NCI-H146 (cell line): ENCODE results near the gene KRTAP5-8.
"Not testable (repeated sequence)": the region's sequence is repeated elsewhere in the genome, so short reads cannot be mapped to it uniquely, and the experiment has no call there.

Source experiments
- DNase-seq: peaks from one replicate; lab custom pipeline; 2025; lab: John Stamatoyannopoulos, UW

The KRTAP5-8 gene

GRCh38 chr11:71543866-71544265 lies 6.0 kb downstream of the KRTAP5-8 start:
- no peak for DNase-seq

- no peak for DNase-seq
These were observed 6.8 kb downstream of the KRTAP5-8 start for GRCh38 chr11:71544525-71545214.

GRCh38 chr11:71545405-71545966 lies 7.7 kb downstream of the KRTAP5-8 start:
- no peak for DNase-seq

- DNase-seq, result no peak
These were observed 10.3 kb downstream of the KRTAP5-8 start, which contains the start of gene KRTAP5-9 for GRCh38 chr11:71548120-71548519. Gene KRTAP5-9 (plus strand): TSS chr11:71548420. CDS start chr11:71548658, 238 bp downstream.

- no peak for DNase-seq
These were observed 10.9 kb downstream of the KRTAP5-8 start for GRCh38 chr11:71548716-71549151.

GRCh38 chr11:71551711-71552110 lies 13.9 kb downstream of the KRTAP5-8 start:
- DNase-seq, result no peak

GRCh38 chr11:71554996-71555395 lies 17.2 kb downstream of the KRTAP5-8 start:
- no peak for DNase-seq

GRCh38 chr11:71555508-71555907 lies 17.7 kb downstream of the KRTAP5-8 start:
- no peak for DNase-seq

GRCh38 chr11:71556018-71556417 lies 18.2 kb downstream of the KRTAP5-8 start:
- no peak for DNase-seq

GRCh38 chr11:71557257-71557656 lies 19.4 kb downstream of the KRTAP5-8 start:
- DNase-seq, result no peak

- DNase-seq, result no peak
These were observed 21.2 kb downstream of the KRTAP5-8 start for GRCh38 chr11:71558996-71559395.

- DNase-seq, result no peak
These were observed 24.3 kb downstream of the KRTAP5-8 start for GRCh38 chr11:71562120-71562519.

- DNase-seq, result no peak
These were observed 25.6 kb downstream of the KRTAP5-8 start for GRCh38 chr11:71563406-71563805.

GRCh38 chr11:71564430-71564829 lies 26.6 kb downstream of the KRTAP5-8 start:
- DNase-seq, result no peak

- no peak for DNase-seq
These were observed 27.4 kb downstream of the KRTAP5-8 start, which contains the start of gene KRTAP5-10 for GRCh38 chr11:71565263-71565662. Gene KRTAP5-10 (plus strand): TSS chr11:71565563. CDS start chr11:71565588, 25 bp downstream.

- DNase-seq, result no peak
These were observed 28.3 kb downstream of the KRTAP5-8 start for GRCh38 chr11:71566081-71566620.

- not testable (repeated sequence) for DNase-seq
These were observed 29.1 kb downstream of the KRTAP5-8 start for GRCh38 chr11:71566626-71567599.

GRCh38 chr11:71567633-71568032 lies 29.8 kb downstream of the KRTAP5-8 start:
- DNase-seq, result not testable (repeated sequence)

- DNase-seq, result no peak
These were observed 31.0 kb downstream of the KRTAP5-8 start for GRCh38 chr11:71568704-71569349.

GRCh38 chr11:71571101-71571850 lies 33.5 kb downstream of the KRTAP5-8 start:
- DNase-seq, result not testable (repeated sequence)

- DNase-seq, result no peak
These were observed 35.0 kb downstream of the KRTAP5-8 start for GRCh38 chr11:71572811-71573210.
